Endothelial cell of umbilical vein (primary cell): ENCODE data around the gene MYL2. TPM values are rescaled to one million over a fixed set of nuclear protein-coding genes. Genes with fewer than 3 reads are reported as not detected.
"Not testable (repeated sequence)": the region's sequence is repeated elsewhere in the genome, so short reads cannot be mapped to it uniquely, and the experiment has no call there.

Experiments
- BruUV-seq: library from RNA; stranded (reverse); fragments of 400-500 nt; replicated peaks from 2 replicates; lab custom pipeline; 2021; lab: Mats Ljungman, UMichigan
- CTCF ChIA-PET: fragments of 300-600, 350-600 bp; sonication (Branson Sonifier 250); formaldehyde crosslinking; loops from one replicate; lab custom pipeline; 2021; ENCODE audit warnings: antibody characterized with exemption, inconsistent platforms; lab: Charles Lee
- POLR2A ChIA-PET: fragments of 300-600, 350-600 bp; sonication (Branson Sonifier 250); formaldehyde crosslinking; loops from one replicate; lab custom pipeline; 2021; ENCODE audit warnings: antibody characterized with exemption, inconsistent platforms; lab: Charles Lee
- DNase-seq: peaks from one replicate; pipeline ENCODE4 v3.0.0-alpha.2; 2011; ENCODE audit warnings: low read depth, low spot score
- FAIRE-seq: peaks from 2 replicates; lab custom pipeline; 2011; peaks lifted over from hg19 to GRCh38; lab: Jason Lieb, UNC
- H2AFZ ChIP-seq: 2 replicates; pipeline ENCODE4 v1.6.0; 2012; ENCODE audit warnings: low read depth, low read length, control low read depth, inconsistent platforms
- H3K27ac ChIP-seq: 2 replicates; pipeline ENCODE4 v1.5.1; 2011; ENCODE audit warnings: low read depth, mild to moderate bottlenecking, control low read depth, low read length, moderate library complexity; ENCODE audit not compliant: insufficient read depth
- H3K27me3 ChIP-seq, 2 experiments: 2 replicates each; pipeline versions ENCODE4 v1.6.0 to v1.6.1; 2011; ENCODE audit warnings: low read length in 2 of 2, mixed read lengths in 1 of 2; ENCODE audit not compliant: control insufficient read depth in 2 of 2, insufficient read depth in 2 of 2
- H3K36me3 ChIP-seq, 2 experiments: 2 replicates in 1 of 2; 3 replicates in 1 of 2; pipeline ENCODE4 v1.5.1; 2011; ENCODE audit warnings: low read length in 2 of 2, mild to moderate bottlenecking in 1 of 2, moderate library complexity in 1 of 2; ENCODE audit not compliant: control insufficient read depth in 2 of 2, insufficient read depth in 2 of 2; ENCODE audit errors: extremely low read depth in 1 of 2
- H3K4me1 ChIP-seq: 3 replicates; pipeline ENCODE4 v1.5.1; 2011; ENCODE audit warnings: mild to moderate bottlenecking, low read length; ENCODE audit not compliant: control insufficient read depth, insufficient read depth; ENCODE audit errors: extremely low read depth
- H3K4me2 ChIP-seq: 2 replicates; pipeline ENCODE4 v1.6.1; 2011; ENCODE audit warnings: low read length, control low read depth, mixed read lengths; ENCODE audit not compliant: insufficient read depth
- H3K4me3 ChIP-seq, 3 experiments: fragments of 200-600 bp in 1 of 3; sonication (generic), shearing (Covaris generic) in 1 of 3; replicated peaks in 1 of 3; 2 replicates each; pipeline ENCODE4 v1.5.1; 2011 to 2016; ENCODE audit warnings: control low read depth in 3 of 3, low read length in 3 of 3, mild to moderate bottlenecking in 2 of 3, inconsistent platforms in 1 of 3, low read depth in 1 of 3, moderate library complexity in 1 of 3; ENCODE audit not compliant: insufficient read depth in 1 of 3
- H3K79me2 ChIP-seq: 2 replicates; pipeline ENCODE4 v1.6.0; 2012; ENCODE audit warnings: low read length, inconsistent platforms; ENCODE audit not compliant: control insufficient read depth, insufficient read depth
- H3K9ac ChIP-seq: replicated peaks from 2 replicates; pipeline ENCODE3; 2011; ENCODE audit warnings: low read length, control low read depth; ENCODE audit not compliant: insufficient read depth; ENCODE audit errors: extremely low read depth
- H3K9me1 ChIP-seq: replicated peaks from 3 replicates; pipeline ENCODE4 v1.6.0; 2011; ENCODE audit warnings: mild to moderate bottlenecking, low read length; ENCODE audit not compliant: control insufficient read depth, insufficient read depth; ENCODE audit errors: extremely low read depth
- H3K9me3 ChIP-seq: replicated peaks from 2 replicates; pipeline ENCODE4 v1.5.1; 2012; ENCODE audit warnings: low read length, inconsistent platforms; ENCODE audit not compliant: control insufficient read depth, insufficient read depth
- H4K20me1 ChIP-seq: replicated peaks from 2 replicates; pipeline ENCODE3; 2011; ENCODE audit warnings: mild to moderate bottlenecking, low read length; ENCODE audit not compliant: control insufficient read depth, insufficient read depth; ENCODE audit errors: extremely low read depth
- CTCF ChIP-seq, 2 donors: IDR thresholded peaks; 1 replicate in 1 of 2; 2 replicates in 1 of 2; pipeline ENCODE4 v1.5.1; 2011; ENCODE audit warnings: low read length in 2 of 2, mild to moderate bottlenecking in 2 of 2, moderate library complexity in 2 of 2, control low read depth in 1 of 2, inconsistent platforms in 1 of 2, low read depth in 1 of 2; ENCODE audit not compliant: insufficient read depth in 1 of 2; ENCODE audit errors: extremely low read depth in 1 of 2
- JUN ChIP-seq: IDR thresholded peaks from 2 replicates; pipeline ENCODE4 v1.6.1; 2011; ENCODE audit warnings: borderline replicate concordance, low read depth; ENCODE audit not compliant: insufficient read length, insufficient read depth
- dilution Hi-C: fragments of 300-500 bp; cut with MboI; formaldehyde crosslinking; loops from one replicate; pipeline ENCODE4 v1.15.0; 2019; ENCODE audit warnings: low sequenced_read_pairs; ENCODE audit not compliant: extremely low pct_ligation_motif_present
- intact Hi-C: fragments of 100-400 bp; cut with micrococcal nuclease; formaldehyde crosslinking; loops from one replicate; pipeline ENCODE4 v1.10.0; 2022
- polyA plus RNA-seq, 4 experiments: library from polyadenylated mRNA; depleted of rRNA in 3 of 4; stranded (reverse) in 3 of 4; unstranded in 1 of 4; fragments of >200 nt; gene quantifications; 2 replicates each; pipeline versions ENCODE4 v1.2.1 to v1.2.3, GENCODE V29; 2011 to 2012; ENCODE audit warnings: missing spikeins in 1 of 4
- total RNA-seq: library from RNA; stranded (reverse); gene quantifications from 2 replicates; pipeline ENCODE4 v1.2.3, GENCODE V29; 2021
- TF ChIP-seq, protein P1 (sequence below): IDR thresholded peaks from 2 replicates; pipeline ENCODE4 v1.6.1; 2011; ENCODE audit not compliant: insufficient read depth, insufficient read length

MYL2 gene
- total and polyA plus RNA-seq, 2 donors (not counting 3 experiments of a cell fraction or from before 2014, with no cell fraction given), result 0.93 TPM; not detected in 1

- TF ChIP-seq JUN (no peak), CTCF (IDR thresholded peaks at IDR 0.05; ENCODE audit: extremely low read depth in 1 of 2, insufficient read depth in 1 of 2, low read depth in 1 of 2, low read length in 2 of 2) (no peak)
- TF ChIP-seq, protein P1, sequence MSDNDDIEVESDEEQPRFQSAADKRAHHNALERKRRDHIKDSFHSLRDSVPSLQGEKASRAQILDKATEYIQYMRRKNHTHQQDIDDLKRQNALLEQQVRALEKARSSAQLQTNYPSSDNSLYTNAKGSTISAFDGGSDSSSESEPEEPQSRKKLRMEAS, result no peak
- Histone ChIP-seq H3K27ac (no peak overlapping the region), H3K4me2 (no peak overlapping the region), H4K20me1 (no peaks in the 10 kb centered on the region), H3K79me2 (no peaks in the 10 kb centered on the region), H3K36me3 (no peaks in the 10 kb centered on the region), H3K9ac (no peak overlapping the region), H3K4me3 (no peak overlapping the region), H3K27me3 (peaks cover 0 to 12% of the 10 kb centered on the region in 2 experiments), H3K9me3 (no peaks in the 10 kb centered on the region), H3K9me1 (no peaks in the 10 kb centered on the region), H2AFZ (no peak overlapping the region), H3K4me1 (no peaks in the 10 kb centered on the region)
- ChIA-PET CTCF (interaction anchor here (1.8 kb wide), 1 partner anchor 20 kb away, joined by 7 read pairs; no protein-coding TSS in a partner anchor), POLR2A (no interaction called here)
- intact Hi-C loops (no loop called here), dilution Hi-C loops (no loop called here)
- BruUV-seq, result no TSS peak
- DNase-seq (no peak), FAIRE-seq (no peak)
Observed at GRCh38 chr12:110957159-110957558, 36.8 kb upstream of the MYL2 start.

DNA sequence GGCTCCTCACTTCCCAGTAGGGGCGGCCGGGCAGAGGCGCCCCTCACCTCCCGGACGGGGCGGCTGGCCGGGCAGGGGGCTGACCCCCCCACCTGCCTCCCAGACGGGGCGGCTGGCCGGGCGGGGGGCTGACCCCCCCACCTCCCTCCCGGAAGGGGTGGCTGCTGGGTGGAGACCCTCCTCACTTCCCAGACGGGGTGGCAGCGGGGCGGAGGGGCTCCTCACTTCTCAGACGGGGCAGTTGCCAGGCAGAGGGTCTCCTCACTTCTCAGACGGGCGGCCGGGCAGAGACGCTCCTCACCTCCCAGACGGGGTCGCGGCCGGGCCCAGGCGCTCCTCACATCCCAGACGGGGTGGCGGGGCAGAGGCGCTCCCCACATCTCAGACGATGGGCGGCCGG is 30.5 kb upstream of the MYL2 start:
- BruUV-seq, H3K79me2 ChIP-seq, H3K36me3 ChIP-seq, POLR2A ChIA-PET, H2AFZ ChIP-seq, H4K20me1 ChIP-seq, FAIRE-seq, H3K4me3 ChIP-seq, intact Hi-C loops, DNase-seq, CTCF ChIA-PET, H3K9ac ChIP-seq, H3K27ac ChIP-seq, H3K4me2 ChIP-seq, dilution Hi-C loops, H3K9me1 ChIP-seq, H3K4me1 ChIP-seq, H3K9me3 ChIP-seq: not testable (repeated sequence)
- H3K27me3 ChIP-seq, result peaks cover 1 to 12% of the 10 kb centered on the region in 2 experiments

DNA sequence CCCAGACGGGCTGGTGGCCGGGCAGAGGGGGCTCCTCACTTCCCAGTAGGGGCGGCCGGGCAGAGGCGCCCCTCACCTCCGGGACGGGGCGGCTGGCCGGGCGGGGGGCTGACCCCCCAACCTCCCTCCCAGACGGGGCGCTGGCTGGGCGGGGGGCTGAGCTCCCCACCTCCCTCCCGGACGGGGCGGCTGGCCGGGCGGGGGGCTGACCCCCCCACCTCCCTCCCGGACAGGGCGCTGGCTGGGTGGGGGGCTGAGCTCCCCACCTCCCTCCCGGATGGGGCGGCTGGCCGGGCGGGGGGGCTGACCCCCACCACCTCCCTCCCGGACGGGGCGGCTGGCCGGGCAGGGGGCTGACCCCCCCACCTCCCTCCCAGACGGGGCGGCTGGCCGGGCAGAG is 30.1 kb upstream of the MYL2 start:
- H3K79me2 ChIP-seq, H3K4me2 ChIP-seq, H3K27ac ChIP-seq, H3K4me3 ChIP-seq, BruUV-seq, H3K9me1 ChIP-seq, dilution Hi-C loops, H2AFZ ChIP-seq, intact Hi-C loops, POLR2A ChIA-PET, FAIRE-seq, CTCF ChIA-PET, H4K20me1 ChIP-seq, H3K9ac ChIP-seq, DNase-seq, H3K36me3 ChIP-seq, H3K9me3 ChIP-seq, H3K4me1 ChIP-seq: not testable (repeated sequence)
- peaks cover 1 to 10% of the 10 kb centered on the region in 2 experiments for H3K27me3 ChIP-seq
